HG03108 (cell line): ENCODE results near the gene TANC1.

Experiments used
- ATAC-seq: cut with Tn5 transposase; IDR thresholded peaks from one replicate; pipeline ENCODE4 v1.9.1; 2021; ENCODE audit warnings: moderate library complexity; ENCODE audit not compliant: unreplicated experiment

Gene TANC1

DNA sequence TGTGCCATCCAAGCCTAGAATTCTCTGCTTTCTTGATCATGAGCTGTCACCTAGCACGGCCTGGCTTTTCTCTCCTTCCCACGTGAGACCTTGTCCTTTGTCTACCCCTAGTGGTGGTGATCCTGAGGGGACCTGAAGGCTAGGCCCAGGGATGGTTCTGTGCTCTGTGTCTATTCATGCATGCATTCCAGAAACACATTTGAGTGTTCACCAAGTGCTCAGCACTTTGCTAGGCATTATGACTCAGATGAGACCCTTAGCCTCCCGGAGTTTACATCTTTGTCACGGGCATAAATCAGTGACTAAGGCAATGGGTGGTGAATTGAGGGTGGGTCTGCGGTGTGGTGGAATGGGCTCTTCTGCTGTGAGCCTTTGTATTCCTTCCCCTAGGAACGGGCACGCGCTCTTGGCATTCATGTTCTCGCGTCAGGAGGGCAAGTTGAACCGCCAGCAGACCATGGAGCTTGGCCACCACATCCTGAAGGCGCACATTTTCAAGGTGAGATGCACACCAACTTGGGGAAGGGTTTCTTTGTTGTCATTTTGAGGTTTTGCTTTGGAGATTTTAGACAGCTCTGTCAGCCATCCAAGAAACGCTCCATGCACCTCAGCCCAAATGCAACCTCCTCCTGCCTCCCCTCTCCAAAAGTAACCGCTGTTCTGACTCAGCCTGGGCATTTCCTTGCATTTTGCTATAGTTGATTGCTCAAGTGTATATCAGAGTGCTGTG is 217.1 kb downstream of the TANC1 start:
- peak; percentile 47 for ATAC-seq

DNA sequence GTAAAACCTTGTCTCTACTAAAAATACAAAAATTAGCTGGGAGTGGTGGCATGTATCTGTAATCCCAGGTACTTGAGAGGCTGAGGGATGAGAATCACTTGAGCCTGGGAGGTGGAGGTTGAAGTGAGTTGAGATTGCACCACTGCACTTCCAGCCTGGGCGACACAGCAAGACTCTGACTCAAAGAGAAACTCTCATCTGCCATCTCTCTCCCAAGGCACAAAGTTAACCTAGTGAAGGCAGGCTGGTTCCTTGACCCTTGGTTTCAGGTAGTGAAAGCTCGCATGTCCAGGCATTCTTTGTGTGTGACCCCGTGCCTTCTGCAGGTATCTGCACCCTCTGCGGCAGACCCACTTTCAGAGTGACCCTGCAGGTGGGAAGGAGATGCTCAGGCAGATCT is 218.0 kb downstream of the TANC1 start:
- no peak for ATAC-seq

DNA sequence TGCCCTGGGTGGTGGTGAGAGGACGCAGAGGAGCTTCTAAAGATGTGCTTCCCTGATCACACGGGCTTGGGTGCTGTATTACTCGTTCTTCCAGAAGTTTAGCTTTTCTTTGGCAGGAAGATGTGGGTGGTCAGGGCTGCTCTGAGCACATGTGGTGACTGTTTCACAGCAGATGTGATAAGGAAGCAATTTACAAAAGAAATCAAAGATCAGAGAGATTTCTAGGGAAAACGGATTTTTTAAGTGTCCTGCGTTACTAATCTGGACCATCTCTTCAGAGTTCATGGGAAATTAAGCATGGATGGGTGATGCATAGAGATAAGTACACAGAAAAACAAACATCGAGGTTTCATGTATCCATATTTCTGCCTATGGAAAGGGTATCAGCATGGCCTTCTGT is 218.7 kb downstream of the TANC1 start:
- ATAC-seq, result no peak

DNA sequence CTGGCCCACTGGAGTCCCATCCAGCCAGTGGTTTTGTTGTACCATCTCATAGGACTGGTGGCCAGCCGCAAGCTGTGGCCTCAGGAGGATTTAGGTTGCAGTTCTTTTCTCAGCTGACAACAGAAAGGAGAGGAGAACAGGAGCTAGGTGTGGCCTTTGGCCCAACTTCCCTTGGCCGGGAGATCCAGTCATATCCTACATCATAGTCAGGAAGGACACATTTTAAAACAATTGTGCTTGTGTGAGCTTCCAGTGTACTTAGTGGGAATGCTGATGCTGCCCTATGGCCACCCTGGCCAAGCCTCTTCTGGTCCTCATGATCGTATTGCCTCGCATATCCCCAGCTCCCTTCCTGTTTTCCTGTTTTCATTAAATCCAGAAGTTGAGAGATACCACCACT is 220.0 kb downstream of the TANC1 start:
- no peak for ATAC-seq

DNA sequence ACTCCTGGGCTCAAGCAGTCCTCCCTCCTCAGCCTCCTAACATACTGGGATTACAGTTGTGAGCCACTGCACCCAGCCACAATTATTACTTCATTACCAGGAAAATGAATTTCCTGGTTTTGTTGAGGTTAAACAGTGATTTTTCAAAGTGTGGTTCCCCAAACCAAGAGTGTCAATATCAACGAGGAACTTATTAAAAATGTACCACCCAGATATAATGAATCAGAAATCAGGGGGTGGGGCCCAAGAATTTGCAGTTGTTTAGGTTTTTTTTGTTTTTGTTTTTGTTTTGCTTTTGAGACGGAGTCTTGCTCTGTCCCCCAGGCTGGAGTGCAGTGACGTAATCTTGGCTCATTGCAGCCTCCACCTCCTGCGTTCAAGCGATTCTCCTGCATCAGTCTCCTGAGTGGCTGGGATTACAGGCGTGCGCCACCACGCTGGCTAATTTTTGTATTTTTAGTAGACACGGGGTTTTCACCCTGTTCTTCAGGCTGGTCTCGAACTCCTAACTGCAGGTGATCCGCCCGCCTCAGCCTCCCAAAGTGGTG is 224.0 kb downstream of the TANC1 start:
- ATAC-seq, result no peak

DNA sequence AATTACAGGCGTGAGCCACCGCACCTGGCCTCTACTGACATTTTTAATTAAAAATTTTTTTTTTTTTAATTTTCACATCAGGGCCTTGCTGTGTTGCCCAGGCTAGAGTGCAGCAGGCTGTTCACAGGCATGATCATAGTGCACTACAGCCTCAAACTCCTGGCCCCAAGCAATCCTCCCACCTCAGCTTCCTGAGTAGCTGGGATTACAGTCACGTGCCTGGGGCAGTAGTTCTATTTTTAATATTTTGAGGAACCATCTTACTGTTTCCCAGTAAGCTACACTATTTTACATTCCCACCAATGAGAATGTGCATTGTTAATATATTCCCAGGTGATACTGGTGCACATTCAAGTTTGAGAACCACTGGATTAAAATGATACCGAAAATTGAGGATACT is 225.4 kb downstream of the TANC1 start:
- ATAC-seq, result no peak

DNA sequence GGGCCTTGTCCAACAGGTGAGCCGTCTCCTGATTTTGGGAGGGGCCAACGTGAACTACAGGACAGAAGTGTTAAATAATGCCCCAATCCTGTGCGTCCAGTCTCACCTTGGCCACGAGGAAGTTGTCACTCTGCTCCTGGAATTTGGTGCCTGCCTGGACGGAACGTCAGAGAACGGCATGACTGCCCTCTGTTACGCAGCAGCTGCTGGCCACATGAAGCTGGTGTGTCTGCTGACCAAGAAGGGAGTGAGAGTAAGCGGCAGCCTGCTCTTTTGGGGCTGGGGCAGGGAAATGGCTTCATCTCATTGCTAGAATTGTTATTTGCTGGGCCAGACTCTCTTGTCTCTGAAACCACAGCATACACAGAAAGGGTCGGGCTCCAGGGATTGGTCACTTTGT is 225.8 kb downstream of the TANC1 start:
- no peak for ATAC-seq

DNA sequence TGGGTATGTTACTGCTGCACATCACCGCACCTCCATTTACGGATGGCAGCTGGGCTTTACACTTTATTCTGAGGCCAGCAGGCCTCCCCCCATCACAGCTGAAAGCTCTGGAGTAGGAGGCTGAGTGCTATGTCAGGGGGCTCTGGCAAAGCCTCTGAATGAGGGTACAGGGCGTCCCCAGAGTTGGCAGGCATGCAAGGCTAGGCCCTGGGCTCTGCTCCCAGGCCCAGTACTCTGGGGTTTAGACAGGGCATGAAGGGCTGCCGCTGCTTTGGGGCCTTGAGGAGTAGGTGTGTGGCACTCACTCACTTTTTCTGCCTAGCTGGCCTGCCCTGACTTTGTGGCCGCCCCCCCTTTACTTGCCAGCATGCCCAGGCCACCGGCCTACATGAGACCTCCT is 227.3 kb downstream of the TANC1 start:
- ATAC-seq, result no peak

DNA sequence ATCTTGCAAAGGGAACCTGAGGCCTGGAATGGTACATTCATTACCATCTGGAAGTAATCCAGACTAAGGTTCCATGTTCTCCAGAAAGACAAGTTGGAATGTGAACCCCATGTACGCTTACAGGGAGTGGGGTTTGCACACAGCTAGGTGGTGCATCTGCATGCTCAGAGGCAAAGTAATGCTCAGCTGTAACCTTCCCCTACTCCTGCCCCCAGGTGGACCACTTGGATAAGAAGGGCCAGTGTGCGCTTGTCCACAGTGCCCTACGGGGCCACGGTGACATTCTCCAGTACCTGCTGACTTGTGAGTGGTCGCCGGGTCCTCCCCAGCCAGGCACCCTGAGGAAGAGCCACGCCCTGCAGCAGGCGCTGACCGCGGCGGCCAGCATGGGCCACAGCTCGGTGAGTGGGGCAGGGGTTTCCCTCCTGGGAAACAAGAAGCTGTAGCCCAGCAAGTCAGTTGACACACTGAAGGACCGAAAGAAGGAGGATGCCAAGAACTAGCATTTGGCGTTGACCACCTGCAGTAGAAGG is 228.0 kb downstream of the TANC1 start:
- ATAC-seq, result no peak

DNA sequence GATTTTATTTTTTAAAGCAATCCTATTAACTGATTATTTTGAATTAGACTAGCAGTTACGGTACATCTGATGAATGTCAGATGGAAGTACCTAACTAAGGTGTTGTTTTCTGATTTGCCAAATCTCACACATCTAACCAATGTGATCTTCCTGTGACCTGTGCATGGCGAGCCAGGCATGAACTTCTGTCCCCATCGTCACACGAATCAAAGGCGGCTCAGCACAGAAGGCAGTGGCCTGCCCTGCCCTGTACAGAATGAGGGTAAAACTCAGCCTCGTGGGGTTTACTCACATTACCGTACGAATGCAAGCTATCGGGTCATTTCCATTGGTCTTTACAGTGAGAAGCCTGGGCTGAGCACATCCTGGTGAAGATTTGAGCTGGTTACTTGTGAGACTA is 230.8 kb downstream of the TANC1 start:
- no peak for ATAC-seq

DNA sequence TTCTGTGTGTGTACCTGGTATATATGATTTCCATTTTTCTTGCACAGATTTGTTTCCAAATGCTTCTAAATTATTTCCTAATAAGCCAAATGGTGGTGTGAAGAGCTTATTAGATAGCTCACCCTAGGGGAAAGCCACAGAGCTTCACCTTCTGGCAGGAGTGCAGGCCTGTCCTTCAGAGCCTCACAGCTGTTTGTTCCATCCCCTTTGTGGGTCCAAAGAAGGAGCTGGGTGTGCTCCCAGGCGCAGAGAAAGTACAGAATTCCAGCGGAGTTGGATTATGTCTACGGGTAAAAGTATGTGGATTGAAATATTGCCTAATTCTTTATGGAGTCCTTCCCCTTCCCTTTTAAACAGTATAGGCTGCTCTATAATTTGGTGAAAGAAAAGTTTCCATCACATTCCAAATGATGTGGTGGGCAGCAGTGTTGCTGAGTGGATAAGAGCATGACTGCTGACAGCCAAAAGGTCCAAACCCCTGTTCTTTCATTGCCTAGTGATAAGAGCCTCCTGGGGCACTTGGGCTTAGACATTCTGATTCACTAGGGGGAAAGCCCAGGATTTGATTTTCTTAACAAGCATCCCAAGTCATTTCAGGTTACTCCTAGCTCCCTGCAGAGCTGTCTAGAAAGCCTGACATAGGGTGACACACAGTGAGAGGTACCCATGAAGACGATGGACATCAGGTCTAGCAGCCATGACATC is 231.5 kb downstream of the TANC1 start:
- no peak for ATAC-seq

DNA sequence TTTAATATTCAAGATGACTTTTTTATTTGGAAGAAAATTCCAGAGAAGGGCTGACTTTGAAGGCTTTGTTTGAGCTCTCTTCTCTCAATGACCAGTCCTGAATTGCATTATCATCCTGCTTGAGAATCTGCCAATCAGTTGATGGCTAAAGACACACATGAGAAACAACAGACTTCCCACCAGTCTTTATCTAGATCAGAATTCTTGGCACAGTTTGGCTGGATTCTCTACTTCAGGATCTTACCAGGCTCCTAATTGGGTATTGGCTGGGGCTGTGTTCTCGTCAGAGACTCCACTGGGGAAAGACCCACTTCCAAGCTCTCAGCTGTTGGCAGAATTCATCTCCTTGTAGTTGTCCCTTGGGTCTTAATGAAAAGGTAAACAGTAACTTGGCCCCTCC is 232.1 kb downstream of the TANC1 start:
- ATAC-seq, result no peak

DNA sequence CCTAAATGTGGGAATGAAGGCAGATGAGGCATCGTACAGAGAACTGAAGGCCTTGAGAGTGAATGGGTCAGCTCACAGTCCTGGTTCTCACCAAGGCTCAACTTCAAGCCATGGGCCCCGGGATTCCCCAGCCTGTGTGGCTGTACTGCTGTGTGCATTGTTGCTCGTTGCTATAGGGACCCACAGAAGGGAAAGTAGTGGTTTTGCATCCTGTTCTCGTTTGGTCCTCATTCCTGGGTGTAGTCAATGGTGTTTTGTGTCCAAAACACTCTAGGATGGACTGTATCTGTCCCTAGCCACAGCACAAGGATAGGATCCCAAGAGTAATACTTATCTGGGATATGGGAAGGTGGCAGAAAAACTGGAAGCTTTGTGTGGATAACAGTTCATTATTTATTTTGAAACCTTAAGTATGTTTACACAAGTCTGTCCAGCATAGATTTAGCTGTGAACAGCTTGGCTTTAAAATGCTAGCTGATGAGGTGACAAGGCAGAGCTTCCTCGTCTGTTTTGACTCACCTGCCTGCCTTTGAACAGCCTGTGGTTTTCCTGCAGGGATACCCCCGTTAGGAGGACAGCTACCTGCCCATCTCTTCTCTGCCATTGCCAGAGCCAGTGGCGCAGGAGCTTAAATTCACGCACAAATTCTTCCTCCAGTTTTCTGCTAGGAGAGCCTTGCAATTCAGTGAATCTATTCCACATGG is 233.1 kb downstream of the TANC1 start:
- ATAC-seq, result peak; percentile 99

DNA sequence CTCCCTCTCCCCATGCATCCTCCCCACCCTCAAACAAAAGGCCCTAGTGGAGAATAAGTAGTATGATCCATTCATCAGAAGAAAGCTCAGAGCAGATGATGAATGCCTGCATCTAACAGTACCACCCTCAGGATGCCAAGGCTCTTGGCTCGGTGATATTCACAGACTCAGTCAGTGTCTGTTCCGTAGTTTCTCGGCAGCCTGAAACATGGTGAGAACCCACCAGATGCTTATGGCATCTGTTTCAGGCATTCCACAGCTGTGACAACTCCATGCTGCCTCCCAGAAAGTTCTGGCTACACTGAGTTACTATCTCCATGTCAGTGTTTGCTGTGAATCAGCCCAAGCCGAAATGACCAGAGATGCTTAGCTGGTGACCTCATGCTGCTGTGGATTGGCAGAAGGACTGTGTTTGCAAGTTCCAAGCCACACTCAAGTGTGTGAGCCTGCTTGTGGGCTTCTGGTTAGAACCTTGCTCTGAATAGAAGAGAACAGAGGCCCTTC is 234.2 kb downstream of the TANC1 start:
- ATAC-seq, result no peak

DNA sequence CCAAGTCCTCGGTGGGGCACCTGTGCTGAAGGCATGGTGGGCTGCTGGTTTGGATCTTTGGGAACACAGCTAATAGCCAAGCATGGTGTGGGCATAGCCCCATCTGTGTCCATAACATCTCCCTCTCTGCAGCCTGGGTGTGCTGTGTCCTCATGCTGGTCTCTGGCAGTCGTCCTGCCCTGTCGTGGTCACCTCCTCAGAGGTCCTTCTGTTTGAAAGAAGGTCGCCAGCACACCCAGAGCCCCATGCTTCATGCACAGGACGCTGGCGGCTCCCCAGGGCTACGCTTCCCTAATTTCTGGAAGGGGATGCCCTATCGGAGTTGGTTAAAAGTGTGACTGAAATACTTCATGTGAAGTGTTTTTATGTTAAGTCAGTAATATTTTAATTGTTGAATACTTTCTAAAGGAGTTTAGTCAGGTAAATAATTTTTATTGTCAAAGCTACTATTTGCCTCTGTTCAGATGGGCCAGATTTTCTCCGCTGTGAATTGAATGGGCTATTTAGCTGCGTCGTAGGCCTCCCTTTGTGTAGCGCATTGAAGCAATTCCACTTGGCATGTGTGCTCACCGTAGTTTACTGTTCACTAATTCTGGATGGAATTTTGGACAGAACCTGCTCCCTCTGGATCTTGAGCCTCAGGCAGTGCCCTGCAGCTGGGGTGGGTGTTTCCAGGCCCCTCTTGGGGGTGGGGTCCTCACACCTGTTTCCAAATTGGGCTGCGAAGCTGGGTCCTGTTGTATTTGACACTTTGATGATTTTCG is 236.1 kb downstream of the TANC1 start:
- no peak for ATAC-seq

DNA sequence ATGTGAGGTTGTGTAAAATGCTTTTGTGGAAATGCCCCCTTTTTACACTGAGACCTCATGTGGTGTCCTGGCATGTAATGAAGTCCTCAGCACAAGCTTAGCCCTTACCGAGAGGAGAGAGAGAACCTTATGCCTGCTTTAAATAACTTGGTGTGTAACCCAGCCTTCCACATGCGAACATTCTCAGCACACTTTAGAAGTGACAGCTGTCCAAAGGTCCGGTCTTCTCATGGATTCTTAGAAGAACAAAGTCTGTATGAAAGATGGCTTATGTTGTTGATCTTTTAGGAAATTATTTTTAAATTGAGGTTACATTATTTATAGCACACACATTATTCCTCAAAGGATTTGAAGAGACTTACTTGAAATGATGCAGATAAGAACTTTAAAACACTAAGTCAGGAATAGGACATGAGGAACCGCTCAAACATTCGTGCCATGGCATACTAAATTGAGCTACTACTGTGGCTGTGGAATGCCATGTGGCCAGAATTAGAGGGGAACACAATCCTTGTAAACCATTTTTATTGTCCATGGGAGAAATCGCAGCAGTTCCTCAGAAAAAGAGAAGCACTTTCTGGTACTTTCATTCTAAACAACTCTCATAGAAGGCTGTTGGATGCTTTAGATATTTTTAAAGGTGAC is 238.4 kb downstream of the TANC1 start:
- ATAC-seq, result no peak

DNA sequence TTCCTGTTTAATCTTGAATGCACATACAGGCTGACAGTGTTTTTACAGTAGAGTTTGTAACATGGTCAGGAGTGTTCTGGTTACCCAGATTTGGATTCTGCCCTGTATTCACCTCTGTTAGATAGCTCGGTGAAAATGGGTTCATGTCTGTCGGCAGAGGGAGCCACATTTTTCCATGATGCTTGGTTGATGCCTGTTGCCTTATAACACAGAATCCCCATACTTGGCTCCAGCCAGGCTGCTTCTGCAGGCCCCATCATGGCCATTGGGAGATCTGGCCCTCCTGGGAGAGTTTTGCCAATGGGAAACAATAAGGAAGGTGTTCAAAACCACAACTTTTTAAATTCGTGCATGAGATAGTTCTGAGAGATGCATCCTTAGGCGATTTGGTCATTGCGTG is 240.0 kb downstream of the TANC1 start:
- ATAC-seq, result no peak

DNA sequence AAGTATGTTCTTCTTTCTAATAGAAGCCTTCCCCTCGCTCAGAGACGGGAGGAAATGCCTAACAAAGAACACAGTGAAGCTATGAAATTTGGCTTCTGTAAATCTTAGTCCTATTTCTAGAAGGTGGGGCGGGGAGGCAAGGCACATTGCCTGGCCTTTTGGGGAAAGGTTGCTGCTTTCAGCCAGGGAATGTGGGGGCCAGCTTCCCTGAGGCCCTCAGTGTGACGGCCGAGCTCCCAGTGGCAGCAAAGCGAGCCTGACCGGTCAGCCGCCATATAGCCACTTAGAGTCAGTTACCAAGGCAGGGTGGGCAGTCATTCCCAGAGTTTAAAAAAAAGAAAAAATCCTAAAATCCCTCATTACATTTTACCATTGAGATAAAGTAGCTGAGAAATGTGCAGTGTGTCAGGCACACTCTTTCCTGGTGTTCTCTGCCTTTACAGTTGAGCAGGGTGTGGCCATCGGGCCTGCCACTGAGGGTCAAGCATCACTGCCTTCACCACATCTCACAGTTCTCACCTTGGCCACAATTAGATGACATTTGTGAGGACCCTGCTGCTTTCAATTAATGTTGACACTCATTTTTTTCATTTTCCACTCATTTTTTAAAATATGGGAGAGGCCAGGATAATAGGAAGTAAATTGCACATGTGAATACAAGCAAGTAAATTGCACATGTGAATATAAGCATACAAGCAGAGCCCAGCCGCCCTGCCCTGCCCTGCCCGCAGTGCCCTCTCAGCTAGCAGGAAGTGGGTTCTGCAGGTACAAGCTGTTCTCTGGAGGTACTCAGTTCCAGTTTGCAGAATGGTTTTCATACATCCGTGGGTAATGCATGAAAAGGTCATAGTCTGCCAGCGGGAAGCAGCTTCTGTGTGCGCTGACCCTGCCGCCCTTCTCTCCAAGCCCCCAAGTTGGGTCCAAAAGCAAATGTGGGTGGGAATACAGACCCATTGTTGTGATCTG is 241.2 kb downstream of the TANC1 start:
- peak; percentile 72 for ATAC-seq
